KMS-11 (cell line): ENCODE results near the gene PRKCE.

ENCODE experiments used
- H2AFZ ChIP-seq: fragments of 200-600 bp; sonication (generic); 2 replicates; pipeline ENCODE4 v1.6.1; 2016; ENCODE audit warnings: antibody characterized with exemption, mixed run types, low read depth
- H3K27ac ChIP-seq: fragments of 200-600 bp; sonication (generic); 2 replicates; pipeline ENCODE4 v1.6.1; 2016; ENCODE audit warnings: mild to moderate bottlenecking, mixed run types
- H3K27me3 ChIP-seq: fragments of 200-600 bp; sonication (generic); 2 replicates; pipeline ENCODE4 v1.6.1; 2017; ENCODE audit warnings: mild to moderate bottlenecking, low read depth, mixed run types, moderate library complexity; ENCODE audit not compliant: insufficient read depth
- H3K36me3 ChIP-seq: fragments of 200-600 bp; sonication (generic); 2 replicates; pipeline ENCODE4 v1.6.1; 2017; ENCODE audit warnings: mild to moderate bottlenecking, mixed run types; ENCODE audit not compliant: insufficient read depth
- H3K4me1 ChIP-seq: fragments of 200-600 bp; sonication (generic); 2 replicates; pipeline ENCODE4 v1.6.1; 2016; ENCODE audit warnings: mild to moderate bottlenecking, low read depth, mixed run types; ENCODE audit not compliant: poor library complexity, severe bottlenecking
- H3K4me2 ChIP-seq: fragments of 200-600 bp; sonication (generic); 2 replicates; pipeline ENCODE4 v1.7.0; 2016; ENCODE audit warnings: mild to moderate bottlenecking, mixed run types
- H3K4me3 ChIP-seq: fragments of 200-600 bp; sonication (generic); IDR thresholded peaks from 2 replicates; pipeline ENCODE4 v1.6.1; 2017; ENCODE audit warnings: low read depth, low read length, mixed read lengths; ENCODE audit not compliant: insufficient read depth
- H3K79me2 ChIP-seq: fragments of 200-600 bp; sonication (generic); 2 replicates; pipeline ENCODE4 v1.6.1; 2016; ENCODE audit warnings: low read depth, mixed run types; ENCODE audit not compliant: insufficient read depth
- H3K9ac ChIP-seq: fragments of 200-600 bp; sonication (generic); 2 replicates; pipeline ENCODE4 v1.6.1; 2016; ENCODE audit warnings: mild to moderate bottlenecking, mixed run types
- H4K20me1 ChIP-seq: fragments of 200-600 bp; sonication (generic); 2 replicates; pipeline ENCODE4 v1.6.1; 2016; ENCODE audit warnings: mild to moderate bottlenecking, mixed run types; ENCODE audit not compliant: insufficient read depth
- CTCF ChIP-seq: fragments of 200-600 bp; sonication (generic); conservative IDR thresholded peaks from 2 replicates; pipeline ENCODE4 v1.6.1; 2017; ENCODE audit warnings: low read depth, mild to moderate bottlenecking, antibody characterized with exemption, low read length, moderate library complexity, mixed read lengths

The PRKCE gene

GRCh38 chr2:46170611-46171350 is 519.3 kb downstream of the PRKCE start:
- no peak for TF ChIP-seq CTCF
- H3K27me3 ChIP-seq, result no peaks in the 10 kb centered on the region
- no peaks in the 10 kb centered on the region for H4K20me1 ChIP-seq
- H3K4me3 ChIP-seq, result no peak overlapping the region
- no peak overlapping the region for H3K9ac ChIP-seq
- H3K36me3 ChIP-seq, result no peaks in the 10 kb centered on the region
- H3K4me2 ChIP-seq, result no peak overlapping the region
- H3K79me2 ChIP-seq, result no peaks in the 10 kb centered on the region
- no peaks in the 10 kb centered on the region for H3K4me1 ChIP-seq
- H2AFZ ChIP-seq, result no peak overlapping the region
- H3K27ac ChIP-seq, result no peak overlapping the region

GRCh38 chr2:46171411-46171953 is 520.0 kb downstream of the PRKCE start:
- H3K36me3 ChIP-seq, result no peaks in the 10 kb centered on the region
- H4K20me1 ChIP-seq, result no peaks in the 10 kb centered on the region
- no peak overlapping the region for H3K27ac ChIP-seq
- no peaks in the 10 kb centered on the region for H3K4me1 ChIP-seq
- no peak overlapping the region for H3K4me2 ChIP-seq
- no peak for TF ChIP-seq CTCF
- no peaks in the 10 kb centered on the region for H3K27me3 ChIP-seq
- H3K79me2 ChIP-seq, result no peaks in the 10 kb centered on the region
- H2AFZ ChIP-seq, result no peak overlapping the region
- H3K4me3 ChIP-seq, result no peak overlapping the region
- no peak overlapping the region for H3K9ac ChIP-seq

DNA sequence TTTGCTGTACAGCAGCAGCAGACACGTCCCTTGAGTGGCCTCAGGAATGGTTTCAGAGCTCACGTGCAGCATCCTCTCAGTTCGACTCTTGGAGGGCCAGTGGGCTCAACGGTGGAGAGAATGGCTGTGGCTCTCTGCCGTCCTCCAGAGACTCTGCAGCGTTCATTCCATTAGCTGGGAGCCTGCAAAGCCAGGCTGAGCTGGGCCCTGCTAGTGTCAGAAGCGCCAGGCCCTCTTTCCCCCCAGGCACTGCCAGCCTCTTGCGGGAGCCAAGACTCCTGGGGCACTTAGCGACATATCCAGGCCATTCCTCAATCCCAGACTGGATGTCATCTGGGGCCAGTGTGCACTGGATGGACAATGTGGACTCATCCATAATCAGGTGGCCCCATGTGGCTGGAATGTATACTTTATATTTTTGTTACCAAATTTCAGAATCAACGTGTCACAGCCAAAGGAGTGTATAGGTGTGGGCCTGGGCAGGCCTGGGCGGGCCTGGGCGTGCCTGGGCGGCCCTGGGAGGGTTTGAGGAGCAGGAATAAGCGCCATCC is 520.6 kb downstream of the PRKCE start:
- no peaks in the 10 kb centered on the region for H3K79me2 ChIP-seq
- no peak overlapping the region for H3K4me2 ChIP-seq
- H3K4me3 ChIP-seq, result no peak overlapping the region
- no peak for TF ChIP-seq CTCF
- H3K27me3 ChIP-seq, result no peaks in the 10 kb centered on the region
- H3K9ac ChIP-seq, result no peak overlapping the region
- H3K4me1 ChIP-seq, result no peaks in the 10 kb centered on the region
- H3K36me3 ChIP-seq, result no peaks in the 10 kb centered on the region
- no peak overlapping the region for H2AFZ ChIP-seq
- H3K27ac ChIP-seq, result no peak overlapping the region
- no peaks in the 10 kb centered on the region for H4K20me1 ChIP-seq

DNA sequence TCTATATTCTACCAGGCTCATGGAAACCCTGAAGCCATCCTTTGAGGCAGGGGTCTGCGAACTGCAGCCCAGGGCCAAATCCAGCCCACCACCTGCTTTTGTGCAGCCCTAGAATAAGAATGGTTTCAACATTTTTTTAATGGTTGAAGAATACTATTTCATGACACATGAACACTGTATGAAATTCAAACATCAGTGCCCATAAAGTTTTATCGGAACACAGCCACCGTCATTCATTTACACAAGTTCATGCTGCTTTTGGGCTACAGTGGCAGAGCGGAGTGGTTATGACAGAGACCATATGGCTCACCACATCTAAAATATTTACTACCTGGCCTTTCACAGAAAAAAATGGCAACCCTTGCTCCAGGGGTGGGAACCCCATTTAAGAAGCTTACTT is 521.6 kb downstream of the PRKCE start:
- no peaks in the 10 kb centered on the region for H3K27me3 ChIP-seq
- TF ChIP-seq CTCF, result no peak
- H3K4me1 ChIP-seq, result no peaks in the 10 kb centered on the region
- no peaks in the 10 kb centered on the region for H4K20me1 ChIP-seq
- H2AFZ ChIP-seq, result no peak overlapping the region
- no peak overlapping the region for H3K4me3 ChIP-seq
- H3K4me2 ChIP-seq, result no peak overlapping the region
- no peaks in the 10 kb centered on the region for H3K79me2 ChIP-seq
- H3K27ac ChIP-seq, result no peak overlapping the region
- no peaks in the 10 kb centered on the region for H3K36me3 ChIP-seq
- H3K9ac ChIP-seq, result no peak overlapping the region
